CD4-positive, alpha-beta T cell treated with Interleukin-2 at 100 ng/mL for 4 hours (primary cell): ENCODE measurements around the gene ZNF584.

ENCODE experiments used
- DNase-seq: peaks from one replicate; pipeline ENCODE4 v3.0.0-alpha.2; 2020; ENCODE audit warnings: low spot score

The ZNF584 gene

GRCh38 chr19:58466089-58466759 lies 57.8 kb downstream of the ZNF584 start:
- DNase-seq = no peak

- DNase-seq = peak; percentile 96
Observed at GRCh38 chr19:58466760-58467589, 58.5 kb downstream of the ZNF584 start, which contains the start of gene ZNF324. ZNF324 (plus strand) TSS chr19:58467080; CDS start chr19:58469186, 2,106 bp downstream.
